GM08714 (cell line): ENCODE data around the gene SLC30A9.

Experiments
- H3K4me3 ChIP-seq: fragments of 200-500 bp; sonication (Bioruptor generic); 2 replicates; pipeline ENCODE4 v1.5.1; 2014; ENCODE audit warnings: mild to moderate bottlenecking, low read length, inconsistent platforms
- ZNF274 ChIP-seq: IDR thresholded peaks from 2 replicates; pipeline ENCODE4 v1.6.1; 2012; ENCODE audit warnings: mild to moderate bottlenecking, low read depth, low read length

Gene SLC30A9

DNA sequence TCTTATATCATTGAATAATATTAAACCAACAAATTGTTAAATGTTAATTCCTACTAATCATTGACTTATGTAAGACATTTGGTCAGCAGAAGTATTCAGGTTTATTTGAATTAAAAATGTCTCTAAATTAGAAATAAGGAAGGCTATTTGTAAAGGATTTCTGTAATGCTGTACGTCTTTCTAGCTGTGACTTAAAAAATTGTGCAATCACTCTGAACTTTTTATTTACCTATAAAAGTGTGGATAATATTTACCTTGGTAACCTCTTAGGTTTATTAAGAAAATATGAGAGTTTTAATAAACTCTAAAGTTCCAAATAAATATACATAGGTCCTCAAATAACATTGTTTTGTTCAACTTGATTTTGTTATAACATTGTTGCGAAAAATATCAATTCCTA lies 76.9 kb downstream of the SLC30A9 start:
- no peak for TF ChIP-seq ZNF274
- H3K4me3 ChIP-seq: no peak overlapping the region

DNA sequence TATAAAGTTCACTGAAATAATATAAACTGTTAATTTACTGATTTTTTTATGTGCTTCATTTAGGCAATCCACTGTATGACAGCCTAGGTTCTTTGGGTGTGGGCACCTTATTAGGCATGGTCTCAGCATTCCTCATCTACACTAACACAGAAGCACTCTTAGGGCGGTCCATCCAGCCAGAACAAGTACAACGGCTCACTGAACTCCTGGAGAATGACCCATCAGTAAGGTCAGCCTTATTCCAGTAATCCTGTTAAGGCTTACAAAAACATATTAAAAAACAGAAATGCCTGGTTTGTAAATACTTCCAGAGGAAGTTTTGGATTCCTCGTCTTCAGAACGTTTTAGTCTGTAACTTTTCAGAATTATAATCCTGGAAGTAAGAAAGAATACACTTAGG lies 80.1 kb downstream of the SLC30A9 start:
- H3K4me3 ChIP-seq: no peak overlapping the region
- TF ChIP-seq ZNF274: no peak

GRCh38 chr4:42074294-42074693 lies 84.0 kb downstream of the SLC30A9 start:
- no peak for TF ChIP-seq ZNF274
- H3K4me3 ChIP-seq: no peak overlapping the region

DNA sequence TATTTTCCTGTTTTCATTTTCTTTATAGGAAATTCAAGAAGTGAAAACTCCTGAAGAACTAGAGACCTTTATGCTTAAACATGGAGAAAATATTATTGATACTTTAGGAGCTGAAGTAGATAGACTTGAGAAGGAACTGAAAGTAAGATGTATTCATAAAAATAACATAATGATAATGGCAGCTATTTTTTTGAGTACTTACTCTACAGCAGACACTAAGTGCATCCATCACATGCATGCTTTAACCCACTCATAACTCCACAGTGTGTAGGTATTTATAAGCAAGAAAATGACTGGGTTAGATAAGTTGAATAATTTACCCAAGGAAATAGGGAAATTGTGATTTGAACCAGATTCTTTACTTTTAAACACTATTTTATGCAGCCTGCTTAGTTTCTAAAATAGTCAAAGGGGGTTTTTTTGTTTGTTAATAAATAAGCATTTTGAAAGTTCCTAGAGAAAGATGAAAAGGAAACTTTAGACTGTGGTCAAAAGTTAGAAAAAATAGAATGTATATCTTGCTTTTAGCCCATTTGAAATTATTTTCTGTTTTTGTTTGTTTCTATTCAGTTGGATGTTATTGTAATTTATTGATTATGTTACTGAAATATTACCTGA lies 88.0 kb downstream of the SLC30A9 start:
- H3K4me3 ChIP-seq: no peak overlapping the region
- no peak for TF ChIP-seq ZNF274

GRCh38 chr4:42080306-42080705 lies 90.0 kb downstream of the SLC30A9 start:
- TF ChIP-seq ZNF274: no peak
- H3K4me3 ChIP-seq: no peak overlapping the region

GRCh38 chr4:42083816-42084215 lies 93.5 kb downstream of the SLC30A9 start:
- no peak overlapping the region for H3K4me3 ChIP-seq
- TF ChIP-seq ZNF274: no peak

DNA sequence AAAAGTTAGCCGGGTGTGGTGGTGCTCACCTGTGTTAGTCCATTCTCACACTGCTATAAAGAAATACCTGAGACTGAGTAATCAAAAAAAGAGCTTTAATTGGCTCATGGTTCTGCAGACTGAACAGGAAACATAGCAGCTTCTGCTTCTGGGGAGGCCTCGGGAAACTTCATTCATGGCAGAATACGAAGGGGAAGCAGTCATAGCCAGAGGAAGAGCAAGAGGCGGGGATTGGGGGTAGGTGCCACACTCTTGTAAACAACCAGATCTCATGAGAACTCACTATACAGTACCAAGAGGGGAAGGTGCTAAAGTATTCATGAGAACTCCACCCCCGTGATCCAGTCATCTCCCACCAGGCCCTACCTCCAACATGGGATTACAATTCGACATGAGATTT lies 98.1 kb downstream of the SLC30A9 start:
- TF ChIP-seq ZNF274: no peak
- no peak overlapping the region for H3K4me3 ChIP-seq

DNA sequence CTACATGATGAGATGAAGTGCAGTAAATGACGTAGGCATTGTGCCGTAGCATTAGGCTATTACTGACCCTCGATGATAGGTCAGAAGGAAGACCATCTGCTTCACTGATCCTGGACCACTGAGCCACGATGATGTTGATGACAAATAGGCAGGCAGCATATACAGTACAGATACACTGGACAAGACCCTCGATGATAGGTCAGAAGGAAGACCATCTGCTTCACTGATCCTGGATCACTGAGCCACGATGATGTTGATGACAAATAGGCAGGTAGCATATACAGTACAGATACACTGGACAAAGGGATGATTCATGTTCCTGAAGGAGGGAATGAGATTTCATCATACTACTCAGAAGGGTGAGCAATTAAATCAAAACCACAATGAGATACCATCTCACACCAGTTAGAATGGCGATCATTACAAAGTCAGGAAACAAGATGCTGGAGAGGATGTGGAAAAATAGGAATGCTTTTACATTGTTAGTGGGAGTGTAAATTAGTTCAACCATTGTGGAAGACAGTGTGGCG lies 111.2 kb downstream of the SLC30A9 start:
- H3K4me3 ChIP-seq: no peak overlapping the region
- no peak for TF ChIP-seq ZNF274

DNA sequence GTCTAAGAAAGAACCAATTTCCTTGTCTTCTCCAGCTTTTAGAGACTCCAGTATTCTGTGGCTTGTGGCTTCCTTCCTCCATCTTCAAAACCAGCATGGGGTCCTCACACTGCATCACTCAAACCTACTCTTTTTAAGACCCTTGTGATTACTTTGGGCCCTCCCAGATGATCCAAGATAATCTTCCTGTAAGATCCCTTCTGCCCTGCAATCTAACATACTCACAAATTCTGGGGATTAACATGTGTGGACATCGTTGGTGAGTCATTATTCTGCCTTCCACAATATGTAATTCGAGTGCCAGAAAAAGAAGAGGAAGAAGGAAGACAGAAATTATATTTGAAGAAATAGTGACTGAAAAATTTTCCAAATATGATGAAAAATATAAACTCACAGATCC lies 114.2 kb downstream of the SLC30A9 start:
- no peak for TF ChIP-seq ZNF274
- no peak overlapping the region for H3K4me3 ChIP-seq

GRCh38 chr4:42112846-42113245 lies 122.5 kb downstream of the SLC30A9 start:
- TF ChIP-seq ZNF274: no peak

GRCh38 chr4:42119886-42120285 lies 129.6 kb downstream of the SLC30A9 start:
- H3K4me3 ChIP-seq: no peak overlapping the region
- no peak for TF ChIP-seq ZNF274

More at GRCh38 chr4:42112846-42113245, 122.5 kb downstream of the SLC30A9 start:
- no peak overlapping the region for H3K4me3 ChIP-seq

- H3K4me3 ChIP-seq: no peak overlapping the region
- no peak for TF ChIP-seq ZNF274
These were observed 131.9 kb downstream of the SLC30A9 start for GRCh38 chr4:42122237-42122636.

GRCh38 chr4:42123071-42123644 lies 132.8 kb downstream of the SLC30A9 start:
- no peak for TF ChIP-seq ZNF274
- no peak overlapping the region for H3K4me3 ChIP-seq

- no peak for TF ChIP-seq ZNF274
- H3K4me3 ChIP-seq: no peak overlapping the region
These were observed 141.8 kb downstream of the SLC30A9 start for GRCh38 chr4:42132099-42132498.

GRCh38 chr4:42133006-42133405 lies 142.7 kb downstream of the SLC30A9 start:
- TF ChIP-seq ZNF274: no peak
- no peak overlapping the region for H3K4me3 ChIP-seq
